ENCODE data around the gene FADS3. TPM values are rescaled to one million over a fixed set of nuclear protein-coding genes. Genes with fewer than 3 reads are reported as not detected.

FADS3 gene
- total and polyA plus RNA-seq, 2 of the 13 experiments (the other 11 are each of a cell fraction or from before 2014, with no cell fraction given), result 13.4 to 23.2 TPM

GRCh38 chr11:61827571-61828378 is 63.6 kb downstream of the FADS3 start, which contains the start of gene FADS2 (continued):
- no peak for TF ChIP-seq ATF6 (CRISPR knock-in tag; conservative IDR thresholded peaks at IDR 0.05)
- TF ChIP-seq, protein P1, sequence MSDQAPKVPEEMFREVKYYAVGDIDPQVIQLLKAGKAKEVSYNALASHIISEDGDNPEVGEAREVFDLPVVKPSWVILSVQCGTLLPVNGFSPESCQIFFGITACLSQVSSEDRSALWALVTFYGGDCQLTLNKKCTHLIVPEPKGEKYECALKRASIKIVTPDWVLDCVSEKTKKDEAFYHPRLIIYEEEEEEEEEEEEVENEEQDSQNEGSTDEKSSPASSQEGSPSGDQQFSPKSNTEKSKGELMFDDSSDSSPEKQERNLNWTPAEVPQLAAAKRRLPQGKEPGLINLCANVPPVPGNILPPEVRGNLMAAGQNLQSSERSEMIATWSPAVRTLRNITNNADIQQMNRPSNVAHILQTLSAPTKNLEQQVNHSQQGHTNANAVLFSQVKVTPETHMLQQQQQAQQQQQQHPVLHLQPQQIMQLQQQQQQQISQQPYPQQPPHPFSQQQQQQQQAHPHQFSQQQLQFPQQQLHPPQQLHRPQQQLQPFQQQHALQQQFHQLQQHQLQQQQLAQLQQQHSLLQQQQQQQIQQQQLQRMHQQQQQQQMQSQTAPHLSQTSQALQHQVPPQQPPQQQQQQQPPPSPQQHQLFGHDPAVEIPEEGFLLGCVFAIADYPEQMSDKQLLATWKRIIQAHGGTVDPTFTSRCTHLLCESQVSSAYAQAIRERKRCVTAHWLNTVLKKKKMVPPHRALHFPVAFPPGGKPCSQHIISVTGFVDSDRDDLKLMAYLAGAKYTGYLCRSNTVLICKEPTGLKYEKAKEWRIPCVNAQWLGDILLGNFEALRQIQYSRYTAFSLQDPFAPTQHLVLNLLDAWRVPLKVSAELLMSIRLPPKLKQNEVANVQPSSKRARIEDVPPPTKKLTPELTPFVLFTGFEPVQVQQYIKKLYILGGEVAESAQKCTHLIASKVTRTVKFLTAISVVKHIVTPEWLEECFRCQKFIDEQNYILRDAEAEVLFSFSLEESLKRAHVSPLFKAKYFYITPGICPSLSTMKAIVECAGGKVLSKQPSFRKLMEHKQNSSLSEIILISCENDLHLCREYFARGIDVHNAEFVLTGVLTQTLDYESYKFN (CRISPR knock-in tag; conservative IDR thresholded peaks at IDR 0.05), result peak; percentile 76
- no peak for TF ChIP-seq ZNF740 (CRISPR knock-in tag; IDR thresholded peaks at IDR 0.05)
- no peak for TF ChIP-seq HOXD1 (CRISPR knock-in tag; IDR thresholded peaks at IDR 0.05)
- peak; percentile 77; the same call in 1 of the 2 replicates for TF ChIP-seq DZIP1 (CRISPR knock-in tag; IDR thresholded peaks at IDR 0.05)
- TF ChIP-seq, protein P2, sequence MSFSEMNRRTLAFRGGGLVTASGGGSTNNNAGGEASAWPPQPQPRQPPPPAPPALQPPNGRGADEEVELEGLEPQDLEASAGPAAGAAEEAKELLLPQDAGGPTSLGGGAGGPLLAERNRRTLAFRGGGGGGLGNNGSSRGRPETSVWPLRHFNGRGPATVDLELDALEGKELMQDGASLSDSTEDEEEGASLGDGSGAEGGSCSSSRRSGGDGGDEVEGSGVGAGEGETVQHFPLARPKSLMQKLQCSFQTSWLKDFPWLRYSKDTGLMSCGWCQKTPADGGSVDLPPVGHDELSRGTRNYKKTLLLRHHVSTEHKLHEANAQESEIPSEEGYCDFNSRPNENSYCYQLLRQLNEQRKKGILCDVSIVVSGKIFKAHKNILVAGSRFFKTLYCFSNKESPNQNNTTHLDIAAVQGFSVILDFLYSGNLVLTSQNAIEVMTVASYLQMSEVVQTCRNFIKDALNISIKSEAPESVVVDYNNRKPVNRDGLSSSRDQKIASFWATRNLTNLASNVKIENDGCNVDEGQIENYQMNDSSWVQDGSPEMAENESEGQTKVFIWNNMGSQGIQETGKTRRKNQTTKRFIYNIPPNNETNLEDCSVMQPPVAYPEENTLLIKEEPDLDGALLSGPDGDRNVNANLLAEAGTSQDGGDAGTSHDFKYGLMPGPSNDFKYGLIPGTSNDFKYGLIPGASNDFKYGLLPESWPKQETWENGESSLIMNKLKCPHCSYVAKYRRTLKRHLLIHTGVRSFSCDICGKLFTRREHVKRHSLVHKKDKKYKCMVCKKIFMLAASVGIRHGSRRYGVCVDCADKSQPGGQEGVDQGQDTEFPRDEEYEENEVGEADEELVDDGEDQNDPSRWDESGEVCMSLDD (CRISPR knock-in tag; IDR thresholded peaks at IDR 0.05; ENCODE audit: borderline replicate concordance), result 0 out of 2 replicates have a peak, but pooled peaks have one; percentile 17
- TF ChIP-seq, protein P3, sequence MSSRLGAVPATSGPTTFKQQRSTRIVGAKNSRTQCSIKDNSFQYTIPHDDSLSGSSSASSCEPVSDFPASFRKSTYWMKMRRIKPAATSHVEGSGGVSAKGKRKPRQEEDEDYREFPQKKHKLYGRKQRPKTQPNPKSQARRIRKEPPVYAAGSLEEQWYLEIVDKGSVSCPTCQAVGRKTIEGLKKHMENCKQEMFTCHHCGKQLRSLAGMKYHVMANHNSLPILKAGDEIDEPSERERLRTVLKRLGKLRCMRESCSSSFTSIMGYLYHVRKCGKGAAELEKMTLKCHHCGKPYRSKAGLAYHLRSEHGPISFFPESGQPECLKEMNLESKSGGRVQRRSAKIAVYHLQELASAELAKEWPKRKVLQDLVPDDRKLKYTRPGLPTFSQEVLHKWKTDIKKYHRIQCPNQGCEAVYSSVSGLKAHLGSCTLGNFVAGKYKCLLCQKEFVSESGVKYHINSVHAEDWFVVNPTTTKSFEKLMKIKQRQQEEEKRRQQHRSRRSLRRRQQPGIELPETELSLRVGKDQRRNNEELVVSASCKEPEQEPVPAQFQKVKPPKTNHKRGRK (CRISPR knock-in tag; IDR thresholded peaks at IDR 0.05), result no peak
- no peak for TF ChIP-seq NRL (CRISPR knock-in tag; IDR thresholded peaks at IDR 0.05; ENCODE audit: borderline replicate concordance)
- TF ChIP-seq, protein P4, sequence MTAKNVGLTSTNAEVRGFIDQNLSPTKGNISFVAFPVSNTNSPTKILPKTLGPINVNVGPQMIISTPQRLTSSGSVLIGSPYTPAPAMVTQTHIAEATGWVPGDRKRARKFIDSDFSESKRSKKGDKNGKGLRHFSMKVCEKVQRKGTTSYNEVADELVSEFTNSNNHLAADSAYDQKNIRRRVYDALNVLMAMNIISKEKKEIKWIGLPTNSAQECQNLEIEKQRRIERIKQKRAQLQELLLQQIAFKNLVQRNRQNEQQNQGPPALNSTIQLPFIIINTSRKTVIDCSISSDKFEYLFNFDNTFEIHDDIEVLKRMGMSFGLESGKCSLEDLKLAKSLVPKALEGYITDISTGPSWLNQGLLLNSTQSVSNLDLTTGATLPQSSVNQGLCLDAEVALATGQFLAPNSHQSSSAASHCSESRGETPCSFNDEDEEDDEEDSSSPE (CRISPR knock-in tag; IDR thresholded peaks at IDR 0.05), result peak; percentile 85
- TF ChIP-seq MLLT10 (CRISPR knock-in tag; IDR thresholded peaks at IDR 0.05), result no peak
